Measurements from ENCODE around the gene ATP5MC3. TPM values are rescaled to one million over a fixed set of nuclear protein-coding genes. Genes with fewer than 3 reads are reported as not detected.

Gene ATP5MC3
- total and polyA plus RNA-seq, 10 of the 15 experiments (the other 5 are each of a cell fraction or from before 2014, with no cell fraction given): 308 to 1,196 (median 550) TPM

GRCh38 chr2:175205523-175205922 lies 24.0 kb upstream of the ATP5MC3 start:
- ChIA-PET CTCF (interaction anchor here (0.6 to 1.5 kb wide), 4 partner anchors 13 to 174 kb away, joined by 3 to 4 read pairs (median 4); no protein-coding TSS in a partner anchor), RAD21 (ENCODE audit: unreplicated experiment) (no interaction called here), POLR2A (no interaction called here), SMC1A (ENCODE audit: uncharacterized antibody, unreplicated experiment) (no interaction called here)
- no peak overlapping the region for H3K4me2 ChIP-seq (ENCODE audit: control insufficient read depth, insufficient read depth)
- H2AFZ ChIP-seq (ENCODE audit: control insufficient read depth, low read depth, low read length): no peak overlapping the region
- H3K27ac ChIP-seq (ENCODE audit: control insufficient read depth, insufficient read depth): no peak overlapping the region
- H3K4me3 ChIP-seq: no peak overlapping the region
- no peaks in the 10 kb centered on the region for H3K79me2 ChIP-seq (ENCODE audit: control insufficient read depth, insufficient read depth, low read length)
- no peaks in the 10 kb centered on the region for H3K9me3 ChIP-seq (replicated peaks; ENCODE audit: control insufficient read depth, insufficient read depth, low read length)
- DNase-seq (ENCODE audit: low read depth, low spot score): no peak
- no peak for FAIRE-seq
- no peaks in the 10 kb centered on the region for H3K36me3 ChIP-seq (ENCODE audit: control insufficient read depth in 2 of 2, insufficient read depth in 2 of 2, low read length in 1 of 2)
- ATAC-seq: no peak
- H3K4me1 ChIP-seq (ENCODE audit: control insufficient read depth, insufficient read depth, low read length): no peaks in the 10 kb centered on the region
- no peaks in the 10 kb centered on the region for H3K27me3 ChIP-seq (replicated peaks in 1 of 2; ENCODE audit: control insufficient read depth in 2 of 2, insufficient read depth in 2 of 2, low read length in 1 of 2)
- H3K9ac ChIP-seq (ENCODE audit: control insufficient read depth, insufficient read depth, low read length): no peak overlapping the region
- intact Hi-C loops (cut with micrococcal nuclease; ENCODE audit: unreplicated experiment) (no loop called here), in situ Hi-C loops (cut with MboI) (no loop called here)
- WGBS (ENCODE audit: insufficient coverage, insufficient replicate concordance, low lambda C conversion rate, missing lambda C conversion rate): 40% methylated on average over 3 of the region's 3 CpGs
- H4K20me1 ChIP-seq (ENCODE audit: control insufficient read depth, insufficient read depth): no peaks in the 10 kb centered on the region
- no TSS peak for BruUV-seq (replicated peaks)
- TF ChIP-seq RELA (IDR thresholded peaks at IDR 0.05; ENCODE audit: borderline replicate concordance, partially characterized antibody) (no peak), SUZ12 (IDR thresholded peaks at IDR 0.05; ENCODE audit: unreplicated experiment) (no peak), CBX5 (IDR thresholded peaks at IDR 0.05; ENCODE audit: low read depth) (no peak), SKIL (IDR thresholded peaks at IDR 0.05; ENCODE audit: low read depth, poor library complexity, severe bottlenecking) (no peak), SIN3A (IDR thresholded peaks at IDR 0.05; ENCODE audit: low read depth, low read length) (no peak), ZNF207 (IDR thresholded peaks at IDR 0.05; ENCODE audit: borderline replicate concordance) (no peak), HSF1 (IDR thresholded peaks at IDR 0.05; ENCODE audit: low read depth, low read length) (no peak), RCOR1 (conservative IDR thresholded peaks at IDR 0.05; ENCODE audit: low read depth, low read length) (no peak), KAT2A (conservative IDR thresholded peaks at IDR 0.05; ENCODE audit: control insufficient read depth, low read depth, low read length) (no peak), ZBTB11 (CRISPR knock-in tag; IDR thresholded peaks at IDR 0.05) (no peak), POLR2AphosphoS2 (IDR thresholded peaks at IDR 0.05; ENCODE audit: low read depth, low read length) (no peak), GABPA (IDR thresholded peaks at IDR 0.05; ENCODE audit: low read depth) (no peak), ZBTB4 (CRISPR knock-in tag; IDR thresholded peaks at IDR 0.05) (no peak), NFIC (IDR thresholded peaks at IDR 0.05; ENCODE audit: low read depth, low read length) (no peak), TCF3 (IDR thresholded peaks at IDR 0.05; ENCODE audit: borderline replicate concordance, insufficient read depth, low read depth, low read length) (no peak)
